Thyroid gland (tissue), 4 donors: ENCODE results near the gene MYH10.

Source experiments
- POLR2A ChIP-seq, 2 donors: fragments of 450-650 bp; IDR thresholded peaks; one replicate each; pipeline ENCODE4 v1.6.1; 2017; ENCODE audit warnings: antibody characterized with exemption in 2 of 2, mild to moderate bottlenecking in 2 of 2, moderate library complexity in 1 of 2
- TF ChIP-seq, protein P1 (sequence below), 6 experiments: fragments of 200-600 bp in 3 of 6; fragments of 450-650 bp in 3 of 6; sonication (generic) in 3 of 6; IDR thresholded peaks; one replicate each; pipeline ENCODE4 v1.5.1; 2016 to 2019; ENCODE audit warnings: antibody characterized with exemption in 6 of 6, mild to moderate bottlenecking in 2 of 6, inconsistent platforms in 1 of 6, moderate library complexity in 1 of 6

GRCh38 chr17:8485491-8485890 is 145.0 kb downstream of the MYH10 start:
- TF ChIP-seq, protein P1, sequence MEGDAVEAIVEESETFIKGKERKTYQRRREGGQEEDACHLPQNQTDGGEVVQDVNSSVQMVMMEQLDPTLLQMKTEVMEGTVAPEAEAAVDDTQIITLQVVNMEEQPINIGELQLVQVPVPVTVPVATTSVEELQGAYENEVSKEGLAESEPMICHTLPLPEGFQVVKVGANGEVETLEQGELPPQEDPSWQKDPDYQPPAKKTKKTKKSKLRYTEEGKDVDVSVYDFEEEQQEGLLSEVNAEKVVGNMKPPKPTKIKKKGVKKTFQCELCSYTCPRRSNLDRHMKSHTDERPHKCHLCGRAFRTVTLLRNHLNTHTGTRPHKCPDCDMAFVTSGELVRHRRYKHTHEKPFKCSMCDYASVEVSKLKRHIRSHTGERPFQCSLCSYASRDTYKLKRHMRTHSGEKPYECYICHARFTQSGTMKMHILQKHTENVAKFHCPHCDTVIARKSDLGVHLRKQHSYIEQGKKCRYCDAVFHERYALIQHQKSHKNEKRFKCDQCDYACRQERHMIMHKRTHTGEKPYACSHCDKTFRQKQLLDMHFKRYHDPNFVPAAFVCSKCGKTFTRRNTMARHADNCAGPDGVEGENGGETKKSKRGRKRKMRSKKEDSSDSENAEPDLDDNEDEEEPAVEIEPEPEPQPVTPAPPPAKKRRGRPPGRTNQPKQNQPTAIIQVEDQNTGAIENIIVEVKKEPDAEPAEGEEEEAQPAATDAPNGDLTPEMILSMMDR (IDR thresholded peaks at IDR 0.05), result no peak
- no peak for TF ChIP-seq POLR2A (IDR thresholded peaks at IDR 0.05)
